ENCODE results near the gene ZNF580. TPM values are rescaled to one million over a fixed set of nuclear protein-coding genes. Genes with fewer than 3 reads are reported as not detected.
A peak's percentile ranks its signal among the peaks of the same experiment; 100 is the strongest.

The ZNF580 gene
- total and polyA plus RNA-seq, 9 of the 15 experiments (the other 6 are each of a cell fraction or from before 2014, with no cell fraction given): 2.3 to 47.4 (median 6.0) TPM

GRCh38 chr19:55642153-55643002 lies 1.6 kb downstream of the ZNF580 start:
- ChIA-PET CTCF (ENCODE audit: low intra/inter-chr PET ratio) (interaction anchor here (0.6 kb wide), 1 partner anchor 682 kb away, joined by 6 read pairs; no protein-coding TSS in a partner anchor), POLR2A (interaction anchor here (0.6 to 2.3 kb wide), 2 partner anchors 12 to 475 kb away, joined by 3 to 8 read pairs; partner anchors contain the start of gene U2AF2)
- in situ Hi-C loops (cut with MboI): loop anchor here (25.0 kb wide), 2 partner anchors 505 to 670 kb away; partner anchors contain the start of genes TNNT1 and ZSCAN5A
- no peak for ATAC-seq
- no peaks in the 10 kb centered on the region for H3K27me3 ChIP-seq (ENCODE audit: control insufficient read depth in 2 of 2, insufficient read depth in 2 of 2, low read length in 2 of 2)
- peak; percentile 40 for FAIRE-seq
- H3K9ac ChIP-seq (ENCODE audit: insufficient read depth in 1 of 2, low read depth in 2 of 2, low read length in 2 of 2): peak overlapping the region; percentile 88 to 98; a peak in 3 of 4 replicates
- peaks cover 36% of the 10 kb centered on the region; the same call in 2 of the 3 replicates for H3K36me3 ChIP-seq (ENCODE audit: control insufficient read depth, insufficient read depth, low read length)
- peaks cover 80% of the 10 kb centered on the region for H3K79me2 ChIP-seq (ENCODE audit: control insufficient read depth, insufficient read depth, low read length)
- peaks cover 41 to 65% of the 10 kb centered on the region in 2 experiments for H3K4me1 ChIP-seq (replicated peaks in 1 of 2; ENCODE audit: control insufficient read depth in 2 of 2, insufficient read depth in 2 of 2, low read length in 2 of 2)
- WGBS (ENCODE audit: insufficient coverage, low coverage, missing lambda C conversion rate): 17% methylated on average over 30 of the region's 65 CpGs
- DNase-seq (ENCODE audit: extremely low read depth in 1 of 4, low spot score in 3 of 4): peak in 2 of 4 experiments; percentile 28 to 53
- H3K27ac ChIP-seq (ENCODE audit: extremely low read depth, low read depth, low read length): peak overlapping the region; percentile 74; the same call in 2 of the 3 replicates
- no peaks in the 10 kb centered on the region for H4K20me1 ChIP-seq (replicated peaks; ENCODE audit: control insufficient read depth, insufficient read depth, low read length)
- no peaks in the 10 kb centered on the region for H3K9me1 ChIP-seq (ENCODE audit: control insufficient read depth, insufficient read depth, low read length)
- no peak overlapping the region for H2AFZ ChIP-seq (ENCODE audit: low read depth, low read length)
- peak overlapping the region; percentile 91 for H3K4me2 ChIP-seq (ENCODE audit: insufficient read depth, low read length)
- intact Hi-C loops (cut with micrococcal nuclease): no loop called here
- BruUV-seq (replicated peaks): TSS peak; percentile 25
- H3K9me3 ChIP-seq (replicated peaks; ENCODE audit: control insufficient read depth, insufficient read depth, low read depth, low read length): no peaks in the 10 kb centered on the region
- H3K4me3 ChIP-seq: peak overlapping the region; percentile 94
- TF ChIP-seq CLOCK (CRISPR knock-in tag; IDR thresholded peaks at IDR 0.05; ENCODE audit: borderline replicate concordance) (no peak), CCNT2 (IDR thresholded peaks at IDR 0.05; ENCODE audit: borderline replicate concordance, extremely low read depth, insufficient read length, low read depth, low read length) (peak; percentile 28), ZZZ3 (IDR thresholded peaks at IDR 0.05) (no peak), PRPF4 (IDR thresholded peaks at IDR 0.05; ENCODE audit: insufficient read depth, low read depth, low read length, poor library complexity, severe bottlenecking) (no peak), PKNOX1 (IDR thresholded peaks at IDR 0.05) (peak; percentile 10; the same call in 1 of the 2 replicates), REST (IDR thresholded peaks at IDR 0.05; ENCODE audit: borderline replicate concordance) (no peak), REST (CRISPR knock-in tag; IDR thresholded peaks at IDR 0.05; ENCODE audit: low read depth) (0 out of 2 replicates have a peak, but pooled peaks have one; percentile 29)
